Measurements from ENCODE around the gene GRAMD2A.
"Not testable (repeated sequence)": the region's sequence is repeated elsewhere in the genome, so short reads cannot be mapped to it uniquely, and the experiment has no call there.

Gene GRAMD2A

GRCh38 chr15:72183781-72184164 lies 13.8 kb downstream of the GRAMD2A start:
- no peak for DNase-seq

GRCh38 chr15:72182673-72183072 lies 14.9 kb downstream of the GRAMD2A start:
- no peak for DNase-seq

- no peak for DNase-seq
Measured at GRCh38 chr15:72182244-72182643, 15.3 kb downstream of the GRAMD2A start.

GRCh38 chr15:72180761-72181324 lies 16.7 kb downstream of the GRAMD2A start:
- DNase-seq, result no peak

GRCh38 chr15:72179950-72180581 lies 17.5 kb downstream of the GRAMD2A start:
- DNase-seq, result no peak

- no peak for DNase-seq
Measured at GRCh38 chr15:72178976-72179585, 18.5 kb downstream of the GRAMD2A start.

GRCh38 chr15:72176743-72177142 lies 20.8 kb downstream of the GRAMD2A start:
- DNase-seq, result no peak

GRCh38 chr15:72176159-72176558 lies 21.4 kb downstream of the GRAMD2A start:
- no peak for DNase-seq

GRCh38 chr15:72175186-72176044 lies 22.2 kb downstream of the GRAMD2A start:
- no peak for DNase-seq

GRCh38 chr15:72174551-72175165 lies 22.9 kb downstream of the GRAMD2A start:
- no peak for DNase-seq

- no peak for DNase-seq
Measured at GRCh38 chr15:72173864-72174550, 23.6 kb downstream of the GRAMD2A start.

GRCh38 chr15:72173401-72173800 lies 24.2 kb downstream of the GRAMD2A start:
- no peak for DNase-seq

GRCh38 chr15:72172796-72173195 lies 24.8 kb downstream of the GRAMD2A start:
- no peak for DNase-seq

GRCh38 chr15:72171978-72172377 lies 25.6 kb downstream of the GRAMD2A start:
- DNase-seq, result not testable (repeated sequence)

GRCh38 chr15:72170691-72171090 lies 26.9 kb downstream of the GRAMD2A start:
- DNase-seq, result no peak

- DNase-seq, result no peak
Measured at GRCh38 chr15:72169921-72170611, 27.5 kb downstream of the GRAMD2A start.

GRCh38 chr15:72169236-72169920 lies 28.2 kb downstream of the GRAMD2A start:
- DNase-seq, result no peak

- DNase-seq, result no peak
Measured at GRCh38 chr15:72168808-72169190, 28.8 kb downstream of the GRAMD2A start.

- no peak for DNase-seq
Measured at GRCh38 chr15:72168131-72168807, 29.3 kb downstream of the GRAMD2A start.

- no peak for DNase-seq
Measured at GRCh38 chr15:72167445-72167844, 30.1 kb downstream of the GRAMD2A start.

All from NCI-H526 treated with DMSO at 0.1 percent for 48 hours (cell line).